Renal cortical epithelial cell (primary cell): ENCODE measurements around the gene TM4SF20. TPM values are rescaled to one million over a fixed set of nuclear protein-coding genes. Genes with fewer than 3 reads are reported as not detected.
"Not testable (repeated sequence)": the region's sequence is repeated elsewhere in the genome, so short reads cannot be mapped to it uniquely, and the experiment has no call there.

ENCODE experiments used
- DNase-seq: peaks from one replicate; pipeline ENCODE4 v3.0.0-alpha.2; 2011; ENCODE audit warnings: low read depth
- total RNA-seq: library from RNA; depleted of rRNA; stranded (reverse); fragments of >200 nt; gene quantifications from 2 replicates; pipeline ENCODE4 v1.2.3, GENCODE V29; 2014

Gene TM4SF20
- total RNA-seq, 1 donor from 2014 or later: not detected

DNA sequence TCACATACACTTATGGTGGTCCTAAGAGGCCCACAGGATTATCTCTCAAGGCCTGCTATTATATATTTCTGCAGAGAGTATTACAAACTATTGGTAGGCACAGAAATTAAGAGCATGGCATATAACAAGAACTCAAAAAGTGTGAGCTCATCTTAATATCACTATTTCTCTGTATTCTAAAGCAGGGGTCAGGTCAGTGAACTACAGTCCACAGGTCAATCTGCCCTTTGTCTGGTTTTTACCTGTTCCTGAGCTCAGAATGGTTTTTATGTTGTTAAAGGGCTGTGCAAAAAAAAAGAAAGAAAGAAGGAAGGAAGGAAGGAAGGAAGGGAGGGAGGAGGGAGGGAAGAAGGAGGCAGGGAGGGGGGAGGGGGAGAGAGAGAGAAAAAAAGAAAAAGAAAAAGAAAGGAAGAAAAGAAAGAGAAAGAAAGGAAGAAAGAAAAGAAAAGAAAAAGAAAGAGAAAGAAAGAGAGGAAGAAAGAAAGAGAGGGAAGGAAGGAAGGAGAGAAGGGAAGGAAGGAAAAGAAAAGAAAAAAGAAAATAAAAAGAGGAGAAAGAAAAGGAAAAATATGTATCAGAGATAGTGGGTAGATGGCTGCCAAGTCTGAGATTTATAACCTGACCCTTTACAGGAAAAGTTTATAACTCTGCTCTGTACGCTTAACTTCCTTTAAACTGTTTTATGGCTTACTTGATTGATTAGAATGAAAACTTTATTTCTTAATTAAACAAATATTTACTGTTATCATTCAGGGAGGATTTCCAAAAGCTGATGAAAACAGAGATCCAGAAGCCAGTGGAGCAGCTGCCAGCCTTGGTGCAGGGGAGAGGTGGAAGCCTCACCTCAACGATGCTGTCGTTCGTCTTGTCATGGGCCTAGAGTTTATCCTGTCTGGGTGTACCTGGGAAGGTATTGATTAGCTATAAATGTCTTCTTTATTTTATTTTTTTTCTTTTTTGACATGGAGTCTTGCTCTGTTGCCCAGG, 19.9 kb upstream of the TM4SF20 start:
- no peak for DNase-seq

DNA sequence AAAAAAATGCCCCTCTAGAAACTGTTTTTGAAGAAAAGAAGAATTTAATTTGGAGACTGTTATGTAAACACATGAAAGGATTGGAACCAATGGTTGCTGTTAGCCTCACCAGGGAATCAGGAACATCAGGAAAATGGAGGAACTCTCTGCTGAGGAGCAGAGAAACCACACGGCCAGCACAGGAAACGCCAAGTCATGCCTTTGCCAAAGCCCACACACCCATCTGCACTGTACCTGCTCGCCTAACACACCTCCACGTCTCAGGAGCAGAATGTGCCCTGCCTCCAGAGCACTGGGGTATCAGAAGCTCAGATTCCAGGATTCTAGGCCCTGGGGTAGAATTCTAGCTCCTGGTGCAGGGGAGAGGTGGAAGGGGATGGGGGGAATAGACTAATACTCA, 18.5 kb upstream of the TM4SF20 start:
- DNase-seq: no peak

DNA sequence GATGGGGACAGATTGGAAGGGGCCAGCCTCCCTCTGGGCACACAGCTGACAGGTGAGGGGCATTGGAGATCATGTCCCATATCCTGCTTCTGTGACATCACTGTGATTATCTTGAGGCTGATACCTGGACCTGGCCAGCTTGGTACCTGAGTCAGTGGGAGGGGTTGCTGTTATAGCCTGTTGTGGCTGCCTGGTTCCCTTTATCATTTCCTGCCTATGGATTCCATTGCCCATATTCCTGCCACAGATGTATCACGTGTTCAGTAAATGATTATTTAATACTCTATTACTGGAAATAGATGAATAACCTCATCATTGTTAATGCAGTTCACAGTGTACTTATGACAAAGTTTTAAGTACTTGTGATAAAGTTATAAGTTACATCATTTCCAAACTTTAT, 16.4 kb upstream of the TM4SF20 start:
- peak; percentile 58 for DNase-seq

GRCh38 chr2:227394401-227394800, 15.3 kb upstream of the TM4SF20 start:
- DNase-seq: no peak

DNA sequence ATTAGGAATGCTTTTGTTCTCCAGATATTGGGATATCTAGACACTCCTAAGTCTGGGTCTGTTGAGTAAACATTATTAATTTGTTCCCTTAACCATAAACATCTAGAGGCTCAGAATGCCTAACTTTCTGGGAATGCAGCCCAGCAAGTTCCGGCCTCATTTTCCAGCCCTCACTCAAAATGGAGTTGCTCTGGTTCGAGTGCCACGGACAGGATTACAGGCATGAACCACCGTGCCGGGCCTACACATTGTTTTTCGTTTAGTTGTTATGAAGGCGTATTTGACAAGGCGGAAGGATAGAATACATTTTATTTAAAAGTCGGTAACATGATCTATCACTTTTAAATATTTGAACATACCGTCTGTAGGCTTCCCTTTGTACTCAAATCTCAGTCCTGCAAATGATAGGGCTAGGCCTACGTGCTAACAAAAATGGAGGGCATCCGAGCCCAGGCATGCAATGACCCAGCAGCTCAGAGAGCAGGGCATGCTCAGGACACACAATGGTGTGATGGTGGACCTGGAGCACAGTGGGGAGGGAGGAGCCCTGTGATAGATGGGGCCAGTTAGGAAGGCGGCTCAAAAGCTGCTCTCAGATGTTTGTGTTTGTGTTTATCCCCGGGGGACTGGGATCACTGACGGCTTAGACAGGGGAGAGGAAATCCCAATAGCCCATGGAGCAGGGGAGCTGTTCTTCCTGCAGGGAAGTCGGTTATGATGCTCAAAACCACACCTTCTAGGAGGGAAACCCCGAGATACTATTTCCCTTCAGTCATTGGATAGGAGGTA, 11.6 kb upstream of the TM4SF20 start:
- DNase-seq: no peak

GRCh38 chr2:227389661-227390060, 10.6 kb upstream of the TM4SF20 start:
- no peak for DNase-seq

DNA sequence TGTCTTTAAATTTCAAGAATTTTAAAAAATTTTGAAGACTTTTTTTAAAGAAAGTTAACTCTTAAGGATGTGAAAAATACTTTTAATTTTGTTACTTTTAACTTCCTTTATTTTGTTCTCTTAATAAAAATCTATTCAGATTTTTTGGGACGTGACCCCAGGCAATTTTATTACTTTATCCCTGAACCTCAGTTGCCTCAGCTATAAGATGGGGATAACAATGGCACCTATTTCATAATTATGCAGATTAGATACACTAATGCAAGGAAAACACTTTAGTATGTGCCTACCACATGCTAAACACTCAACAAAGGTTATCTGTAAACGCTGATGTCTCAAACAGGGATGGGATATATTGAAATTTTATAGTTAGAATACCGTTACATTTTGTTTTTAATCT, 10.1 kb upstream of the TM4SF20 start:
- DNase-seq: no peak

GRCh38 chr2:227388537-227389011, 9.5 kb upstream of the TM4SF20 start:
- peak; percentile 40 for DNase-seq

DNA sequence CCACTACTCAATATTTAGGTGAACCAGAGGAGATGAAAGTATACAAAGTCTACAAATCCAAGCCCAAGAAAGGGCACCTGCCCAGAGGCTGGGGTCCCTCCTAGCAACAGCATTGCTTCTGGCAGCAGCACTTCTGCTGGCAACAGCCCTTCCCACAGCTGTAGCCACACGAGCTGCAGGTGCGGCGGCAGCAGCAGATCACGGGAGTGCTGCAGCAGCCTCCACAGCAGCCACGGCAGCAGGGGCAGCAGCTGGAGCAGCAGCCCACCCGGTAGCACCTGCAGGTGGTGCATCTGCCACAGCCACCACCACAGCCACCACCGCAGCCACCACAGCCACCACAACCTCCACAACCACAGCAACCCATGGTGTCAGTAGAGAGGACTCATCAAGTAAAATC, 8.5 kb upstream of the TM4SF20 start, which contains the start of gene SCYGR1:
Gene SCYGR1, minus strand, starts transcription at position 367 of the 400 bp plus-strand sequence. Its CDS starts 0 bp downstream, at position 367.
- not testable (repeated sequence) for DNase-seq

DNA sequence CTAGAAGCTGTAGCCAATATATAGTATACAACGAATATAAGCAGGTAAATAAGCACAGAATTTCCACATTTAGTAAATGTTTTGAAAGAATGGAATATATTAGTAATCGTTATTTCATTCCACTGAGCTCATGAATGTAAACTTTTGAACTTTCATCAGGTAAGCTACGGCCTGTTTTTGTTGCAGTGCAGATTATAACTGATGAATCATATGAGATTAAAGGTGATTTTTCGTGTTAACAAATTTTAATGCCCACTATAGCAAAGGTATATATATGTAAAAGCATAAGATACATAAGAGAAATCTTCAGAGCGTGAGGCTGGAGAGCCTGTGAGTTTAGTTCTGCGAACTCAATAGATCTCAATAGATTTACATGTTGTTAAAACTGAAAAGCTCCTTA, 7.5 kb upstream of the TM4SF20 start:
- DNase-seq: no peak

GRCh38 chr2:227383686-227384085, 4.6 kb upstream of the TM4SF20 start:
- no peak for DNase-seq

- not testable (repeated sequence) for DNase-seq
Measured at GRCh38 chr2:227382241-227382835, 3.2 kb upstream of the TM4SF20 start.

DNA sequence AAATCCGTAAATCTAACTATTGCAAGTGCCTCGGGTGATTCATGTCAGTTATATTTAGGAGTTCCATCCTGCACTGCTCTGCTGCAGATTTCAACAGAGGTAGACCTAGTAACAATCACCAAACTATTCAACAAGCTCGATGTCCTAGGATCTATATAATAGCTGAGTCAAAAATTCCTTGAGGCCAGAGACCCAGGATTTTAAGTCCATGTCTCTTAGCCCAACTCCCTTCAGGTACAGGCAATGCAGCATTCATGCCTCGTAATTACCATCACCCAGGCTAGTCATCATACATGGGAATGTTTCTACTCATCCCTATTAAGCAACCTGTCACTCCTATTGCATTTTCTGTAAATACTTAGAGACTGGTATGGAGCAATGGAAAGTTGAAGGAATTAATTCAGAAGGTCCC, 729 bp downstream of the TM4SF20 start:
- DNase-seq: no peak

GRCh38 chr2:227377467-227378351, 1.4 kb downstream of the TM4SF20 start:
- no peak for DNase-seq

DNA sequence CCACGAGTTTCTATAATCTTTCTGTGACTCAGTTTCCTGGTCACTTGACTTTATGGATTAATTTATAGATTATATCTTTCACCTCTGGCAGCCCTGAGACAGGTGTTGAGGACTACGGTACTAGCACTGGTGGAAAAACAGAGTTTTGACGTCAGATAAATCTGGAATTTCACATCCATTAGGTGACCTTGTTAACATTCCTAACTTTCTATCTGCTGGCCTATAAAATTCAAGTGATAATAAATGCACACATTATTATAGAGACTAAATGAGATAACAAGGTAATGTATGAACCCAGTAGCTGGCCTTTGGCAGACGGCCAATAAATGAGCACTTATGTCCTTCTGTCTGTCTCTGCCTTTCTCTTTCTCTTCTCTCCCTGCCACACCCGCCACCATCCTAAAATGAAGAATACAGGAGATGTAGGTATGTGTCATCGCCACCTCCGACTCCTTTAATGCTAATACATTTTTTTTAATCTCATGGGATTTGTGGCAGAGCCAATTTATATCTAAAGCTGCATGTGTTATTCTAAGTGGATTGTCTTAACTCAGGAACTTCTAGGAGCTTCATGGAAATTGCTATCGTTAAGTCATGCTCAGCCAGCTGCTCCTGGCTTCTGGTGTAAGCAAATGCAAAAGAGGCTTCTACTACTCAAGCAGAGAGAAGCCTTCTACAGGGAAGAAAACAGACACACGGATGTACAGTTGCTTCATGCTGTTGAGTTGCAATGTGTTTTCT, 2.3 kb downstream of the TM4SF20 start:
- no peak for DNase-seq

- no peak for DNase-seq
Measured at GRCh38 chr2:227374158-227374557, 4.9 kb downstream of the TM4SF20 start.

- no peak for DNase-seq
Measured at GRCh38 chr2:227373389-227373788, 5.7 kb downstream of the TM4SF20 start.

GRCh38 chr2:227370791-227371312, 8.3 kb downstream of the TM4SF20 start:
- DNase-seq: no peak

- no peak for DNase-seq
Measured at GRCh38 chr2:227370092-227370491, 9.0 kb downstream of the TM4SF20 start.

DNA sequence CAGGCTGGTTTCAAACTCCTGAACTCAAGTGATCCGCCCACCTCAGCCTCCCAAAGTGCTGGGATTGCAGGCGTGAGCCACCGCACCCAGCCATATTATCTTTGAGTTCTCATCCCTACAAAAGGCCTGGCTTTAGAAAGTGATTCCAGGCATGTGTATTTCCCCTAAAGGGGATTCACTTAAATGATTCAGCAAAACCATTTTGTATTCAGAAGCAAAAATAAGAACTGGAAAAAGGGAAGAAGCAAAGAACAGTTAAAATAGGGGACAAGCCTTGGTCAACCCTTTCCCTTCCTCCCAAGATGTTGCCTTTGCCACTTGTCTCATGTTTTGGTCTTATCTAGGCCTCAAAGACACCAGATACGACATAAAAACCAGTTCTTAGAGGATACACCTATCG, 10.5 kb downstream of the TM4SF20 start:
- DNase-seq: no peak
